HTERT RPE-1 (cell line): ENCODE data around the gene SMG6.
"Not testable (repeated sequence)": the region's sequence is repeated elsewhere in the genome, so short reads cannot be mapped to it uniquely, and the experiment has no call there.

Source experiments
- in situ Hi-C: fragments of 300-500 bp; cut with MboI; formaldehyde crosslinking; loops from 4 replicates; pipeline ENCODE4 v1.14.3; 2020; ENCODE audit warnings: low sequenced_read_pairs

The SMG6 gene

GRCh38 chr17:2309338-2310154 lies 6.0 kb upstream of the SMG6 start:
- in situ Hi-C loops: no loop called here

GRCh38 chr17:2304931-2305330 lies 1.3 kb upstream of the SMG6 start:
- in situ Hi-C loops: no loop called here

GRCh38 chr17:2302778-2303203 lies 794 bp downstream of the SMG6 start:
- in situ Hi-C loops: no loop called here

DNA sequence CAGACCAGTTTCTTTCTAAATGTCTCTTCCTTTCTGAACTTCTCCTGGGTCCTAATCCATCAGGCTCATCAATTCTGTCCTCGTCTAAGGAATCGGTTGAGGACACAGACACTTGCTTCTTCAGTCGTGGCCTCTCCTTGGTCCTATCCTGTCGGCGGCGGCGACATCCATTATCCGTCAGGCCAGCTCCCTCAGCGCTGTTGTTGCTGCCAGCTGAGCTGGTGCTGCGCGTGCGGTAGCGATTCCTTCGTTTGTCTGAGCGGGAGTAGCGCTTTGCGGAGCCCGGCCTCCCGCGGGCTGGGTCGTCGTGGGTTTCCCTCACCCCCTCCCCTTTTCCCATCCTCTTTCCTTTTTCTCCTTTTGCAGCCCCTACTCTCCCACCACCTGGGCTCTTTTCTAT lies 3.8 kb downstream of the SMG6 start:
- in situ Hi-C loops: no loop called here

DNA sequence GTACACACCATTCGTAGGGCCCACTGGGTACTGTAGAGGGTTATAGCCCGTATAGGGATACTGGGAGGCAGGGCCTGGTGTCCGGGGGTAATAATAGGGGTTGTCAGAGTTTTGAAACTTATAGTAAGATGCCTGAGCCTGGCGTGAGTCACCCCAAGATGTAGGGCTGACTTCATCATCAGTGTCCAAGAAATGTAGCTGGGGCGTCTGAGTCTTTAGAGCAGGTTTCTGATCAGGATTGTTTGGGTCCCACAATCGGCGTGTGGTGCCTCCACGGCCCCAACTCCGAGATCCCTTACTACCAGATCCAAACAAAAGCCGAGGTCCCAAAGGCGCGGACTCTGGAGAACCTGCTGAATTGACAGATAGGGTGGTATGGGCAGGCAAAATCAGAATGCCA lies 4.4 kb downstream of the SMG6 start:
- in situ Hi-C loops: no loop called here

DNA sequence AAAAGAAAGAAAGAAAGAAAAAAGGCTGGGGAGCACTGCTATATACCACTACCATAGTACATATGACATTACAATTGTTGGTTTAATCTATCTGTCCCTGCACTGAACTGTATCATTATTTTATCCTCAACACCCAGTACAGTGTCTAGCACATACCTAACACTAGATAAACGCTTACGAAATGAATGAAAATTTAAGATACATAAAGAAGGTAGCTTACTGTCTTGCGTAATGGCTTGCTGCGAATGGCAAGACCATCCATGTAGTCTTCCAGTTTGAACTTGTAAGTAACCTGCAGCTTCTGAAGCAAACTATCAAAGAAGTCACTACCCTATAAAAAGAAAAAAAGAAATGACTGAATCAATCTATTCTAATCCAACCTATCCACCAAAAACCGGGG lies 6.6 kb downstream of the SMG6 start:
- in situ Hi-C loops: no loop called here

DNA sequence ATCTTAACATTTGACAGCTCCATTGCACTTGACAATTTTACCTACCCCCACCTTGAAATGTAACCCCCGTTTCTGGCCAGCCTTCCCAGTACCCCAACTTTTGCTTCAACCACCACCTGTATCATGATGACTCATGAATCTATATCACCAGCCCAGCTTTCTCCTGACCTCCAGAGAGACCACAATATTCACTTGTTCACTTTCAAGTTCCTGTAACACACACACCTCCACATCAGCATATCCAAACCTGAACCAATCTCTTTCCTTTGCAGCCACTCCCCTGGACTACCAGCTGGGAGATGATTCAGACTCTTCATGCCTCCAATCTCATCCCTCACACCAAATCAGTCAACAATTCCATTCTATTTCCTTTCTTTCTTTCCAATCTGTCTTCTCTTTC lies 8.0 kb downstream of the SMG6 start:
- in situ Hi-C loops: no loop called here

GRCh38 chr17:2292100-2292499 lies 11.5 kb downstream of the SMG6 start:
- in situ Hi-C loops: no loop called here

- in situ Hi-C loops: no loop called here
These were observed 13.6 kb downstream of the SMG6 start for GRCh38 chr17:2289878-2290478.

- in situ Hi-C loops: no loop called here
These were observed 20.3 kb downstream of the SMG6 start for GRCh38 chr17:2283302-2283701.

DNA sequence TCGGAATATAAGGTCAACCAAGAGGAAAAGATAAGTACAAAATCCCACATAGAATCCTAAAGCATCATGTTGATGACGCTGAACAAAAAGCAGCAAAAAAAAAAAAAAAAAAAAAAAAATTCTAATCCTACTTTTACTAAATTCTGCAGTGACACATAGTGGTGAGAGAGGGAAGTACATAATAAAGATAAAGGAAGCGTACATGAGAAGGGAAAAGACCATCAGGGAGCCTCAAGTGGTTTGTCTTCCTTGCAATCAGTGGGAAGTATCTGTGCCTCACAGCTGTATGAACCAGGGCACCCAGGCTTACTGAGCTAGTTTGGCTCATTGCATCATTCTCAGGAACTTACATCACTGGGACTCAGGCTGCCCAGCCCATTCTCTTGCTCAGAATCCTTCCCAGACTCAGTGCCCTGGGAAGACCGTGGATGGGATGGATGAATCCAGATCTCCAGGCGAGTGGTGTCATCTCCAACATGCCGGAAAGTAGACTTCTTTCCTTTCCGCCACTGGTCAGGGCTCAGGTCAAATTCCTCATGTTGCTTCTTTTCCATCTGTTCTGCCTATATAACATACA lies 21.2 kb downstream of the SMG6 start:
- in situ Hi-C loops: no loop called here

GRCh38 chr17:2279707-2280106 lies 23.9 kb downstream of the SMG6 start:
- in situ Hi-C loops: no loop called here

DNA sequence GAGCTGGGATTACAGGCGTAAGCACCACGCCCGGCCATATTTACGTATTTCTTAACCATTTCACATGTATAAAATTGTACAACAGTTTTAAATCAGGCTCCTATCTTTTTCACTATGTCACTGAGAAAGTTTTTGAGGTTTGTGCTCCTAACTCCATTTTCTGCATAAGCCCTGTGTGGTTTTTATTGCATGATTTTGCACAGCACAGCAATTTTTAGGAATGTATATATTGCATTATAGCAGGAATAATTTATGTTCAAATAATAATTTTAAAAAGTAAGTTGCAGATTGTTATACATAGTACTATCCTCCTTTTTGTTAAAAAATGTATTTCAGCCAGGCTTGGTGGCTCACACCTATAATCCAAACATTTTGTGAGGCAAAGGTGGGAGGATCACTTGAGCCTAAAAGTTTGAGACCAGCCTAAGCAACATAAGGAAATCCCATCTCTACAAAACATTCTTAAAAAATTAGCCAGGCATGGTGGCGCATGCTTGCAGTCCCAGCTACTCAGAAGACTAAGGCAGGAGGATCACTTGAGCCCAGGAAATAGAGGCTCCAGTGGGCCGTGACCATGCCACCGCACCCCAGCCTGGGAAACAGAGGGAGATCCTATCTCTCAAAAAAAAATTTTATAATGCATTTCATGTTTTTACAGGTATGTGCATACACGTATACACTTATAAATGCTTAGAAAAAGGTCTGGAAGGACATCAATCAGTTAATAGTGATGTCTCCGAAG lies 26.0 kb downstream of the SMG6 start:
- in situ Hi-C loops: no loop called here

DNA sequence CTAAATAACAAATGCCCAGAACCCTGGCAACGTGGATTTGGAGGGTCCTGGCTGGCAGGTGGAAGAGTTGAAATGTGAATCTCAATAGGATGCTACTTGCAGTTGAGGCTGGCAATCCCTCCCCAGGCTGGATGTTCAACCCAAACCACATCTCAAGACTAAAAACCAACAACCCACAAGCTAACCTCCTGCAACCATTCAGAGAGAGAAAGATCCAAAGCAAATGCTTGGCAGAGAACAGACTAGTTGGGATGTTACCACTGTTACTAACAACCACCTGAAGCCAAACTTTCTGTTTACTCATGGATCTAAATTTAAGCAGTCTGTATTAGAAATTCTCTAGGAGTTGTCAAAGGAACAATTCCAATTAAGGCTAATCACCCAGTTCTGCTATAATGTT lies 27.9 kb downstream of the SMG6 start:
- in situ Hi-C loops: no loop called here

- in situ Hi-C loops: no loop called here
These were observed 29.2 kb downstream of the SMG6 start for GRCh38 chr17:2274414-2274813.

- in situ Hi-C loops: no loop called here
These were observed 31.4 kb downstream of the SMG6 start for GRCh38 chr17:2271985-2272702.

- in situ Hi-C loops: no loop called here
These were observed 36.2 kb downstream of the SMG6 start for GRCh38 chr17:2267354-2267753.

DNA sequence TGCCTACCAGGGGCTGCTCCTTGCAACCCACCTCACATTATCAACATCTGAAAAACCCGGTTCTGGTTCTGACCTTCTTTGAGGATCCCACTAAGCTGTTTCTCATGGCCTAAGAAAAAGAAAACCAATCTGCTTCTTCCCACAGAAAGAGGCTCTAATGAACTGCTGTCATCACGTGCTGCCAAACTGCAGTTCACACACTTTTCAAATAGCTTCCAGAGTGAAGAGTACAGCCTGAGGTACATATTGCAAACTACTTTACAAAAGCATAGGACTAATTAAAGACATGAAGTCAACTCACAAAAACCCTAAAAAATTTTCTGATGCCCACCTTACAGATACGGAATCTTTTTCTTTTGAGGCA lies 36.7 kb downstream of the SMG6 start:
- in situ Hi-C loops: no loop called here

DNA sequence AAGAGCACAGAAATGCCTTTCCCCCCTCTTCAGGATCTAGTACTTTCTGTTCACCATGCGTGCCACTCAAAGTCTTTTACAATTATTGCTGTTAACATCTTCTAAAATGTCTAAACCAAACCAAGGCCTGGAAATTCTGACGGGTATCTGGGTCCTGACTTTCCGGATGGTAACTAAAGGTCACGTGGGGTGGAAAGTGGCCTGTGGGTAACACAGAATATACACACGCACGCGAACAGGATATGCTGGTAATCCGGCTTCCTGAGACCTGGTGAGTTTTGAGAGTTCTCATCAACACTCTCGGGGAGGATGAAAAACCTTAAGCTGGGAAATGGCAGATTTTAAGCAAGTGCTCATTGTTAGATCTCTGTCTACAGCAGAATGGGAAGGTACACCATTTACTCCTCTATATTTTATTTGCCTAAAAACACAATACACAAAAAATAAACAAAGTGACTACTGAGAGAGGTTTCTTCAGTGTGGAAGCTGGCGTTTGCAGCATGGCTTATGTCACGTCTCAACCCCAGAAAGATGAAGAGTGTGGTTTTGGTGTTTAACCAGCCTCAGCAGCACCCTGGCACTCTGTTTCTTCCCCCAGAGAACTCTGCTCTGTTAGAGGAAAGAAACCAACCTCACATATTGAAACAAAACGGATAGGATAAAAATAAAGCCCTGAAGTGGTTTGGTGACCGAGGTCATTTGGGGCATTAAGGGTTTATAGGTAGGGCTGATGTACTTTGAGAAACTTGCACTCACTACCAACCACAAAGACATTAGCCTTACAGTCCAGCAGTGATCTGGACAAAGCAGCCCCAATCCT lies 37.3 kb downstream of the SMG6 start:
- in situ Hi-C loops: no loop called here

GRCh38 chr17:2265166-2265565 lies 38.4 kb downstream of the SMG6 start:
- in situ Hi-C loops: not testable (repeated sequence)
